BE2C (cell line): ENCODE results near the gene P2RX1.
A peak's percentile ranks its signal among the peaks of the same experiment; 100 is the strongest.
"Not testable (repeated sequence)": the region's sequence is repeated elsewhere in the genome, so short reads cannot be mapped to it uniquely, and the experiment has no call there.

Experiments
- DNase-seq: peaks from one replicate; pipeline ENCODE4 v3.0.0-alpha.2; 2020
- H3K27me3 ChIP-seq: fragments of 250-450 bp; sonication (Bioruptor Pico); 2 replicates; pipeline ENCODE4 v1.5.1; 2020; ENCODE audit warnings: mild to moderate bottlenecking
- H3K36me3 ChIP-seq: fragments of 250-450 bp; sonication (Bioruptor Pico); 2 replicates; pipeline ENCODE4 v1.5.1; 2020; ENCODE audit warnings: mild to moderate bottlenecking
- H3K4me1 ChIP-seq: fragments of 250-450 bp; sonication (Bioruptor Pico); 2 replicates; pipeline ENCODE4 v1.5.1; 2020
- H3K4me3 ChIP-seq: 2 replicates; pipeline ENCODE4 v1.5.1; 2011; ENCODE audit warnings: low read depth, low read length
- H3K9me3 ChIP-seq: fragments of 250-450 bp; sonication (Bioruptor Pico); 2 replicates; pipeline ENCODE4 v1.5.1; 2020
- TF ChIP-seq, protein P1 (sequence below): IDR thresholded peaks from 2 replicates; pipeline ENCODE4 v1.5.1; 2012; ENCODE audit warnings: mild to moderate bottlenecking, low read depth, low read length

The P2RX1 gene

DNA sequence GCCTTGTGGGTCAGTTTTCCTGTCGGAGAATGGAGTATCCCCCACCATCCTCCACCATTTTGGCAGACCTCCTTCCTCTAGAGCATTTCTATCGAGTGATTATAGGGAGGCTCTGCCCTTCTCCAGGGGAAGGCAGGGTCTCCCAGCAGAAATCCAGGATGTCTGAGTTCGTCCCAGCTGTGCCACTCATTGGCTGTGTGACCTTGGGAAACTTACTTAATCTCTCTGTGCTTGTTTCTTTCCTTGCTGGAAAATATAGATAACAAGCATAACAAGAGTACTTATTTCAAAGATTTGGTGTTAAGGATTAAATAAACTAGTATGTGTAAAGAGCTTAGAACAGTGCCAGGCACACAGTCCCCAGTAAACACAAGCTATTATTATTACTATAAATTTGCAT is 33.2 kb upstream of the P2RX1 start:
- no peaks in the 10 kb centered on the region for H3K9me3 ChIP-seq
- H3K4me3 ChIP-seq = no peak overlapping the region
- no peaks in the 10 kb centered on the region for H3K36me3 ChIP-seq
- H3K4me1 ChIP-seq = no peaks in the 10 kb centered on the region
- TF ChIP-seq, protein P1, sequence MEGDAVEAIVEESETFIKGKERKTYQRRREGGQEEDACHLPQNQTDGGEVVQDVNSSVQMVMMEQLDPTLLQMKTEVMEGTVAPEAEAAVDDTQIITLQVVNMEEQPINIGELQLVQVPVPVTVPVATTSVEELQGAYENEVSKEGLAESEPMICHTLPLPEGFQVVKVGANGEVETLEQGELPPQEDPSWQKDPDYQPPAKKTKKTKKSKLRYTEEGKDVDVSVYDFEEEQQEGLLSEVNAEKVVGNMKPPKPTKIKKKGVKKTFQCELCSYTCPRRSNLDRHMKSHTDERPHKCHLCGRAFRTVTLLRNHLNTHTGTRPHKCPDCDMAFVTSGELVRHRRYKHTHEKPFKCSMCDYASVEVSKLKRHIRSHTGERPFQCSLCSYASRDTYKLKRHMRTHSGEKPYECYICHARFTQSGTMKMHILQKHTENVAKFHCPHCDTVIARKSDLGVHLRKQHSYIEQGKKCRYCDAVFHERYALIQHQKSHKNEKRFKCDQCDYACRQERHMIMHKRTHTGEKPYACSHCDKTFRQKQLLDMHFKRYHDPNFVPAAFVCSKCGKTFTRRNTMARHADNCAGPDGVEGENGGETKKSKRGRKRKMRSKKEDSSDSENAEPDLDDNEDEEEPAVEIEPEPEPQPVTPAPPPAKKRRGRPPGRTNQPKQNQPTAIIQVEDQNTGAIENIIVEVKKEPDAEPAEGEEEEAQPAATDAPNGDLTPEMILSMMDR = no peak
- no peaks in the 10 kb centered on the region for H3K27me3 ChIP-seq
- no peak for DNase-seq

DNA sequence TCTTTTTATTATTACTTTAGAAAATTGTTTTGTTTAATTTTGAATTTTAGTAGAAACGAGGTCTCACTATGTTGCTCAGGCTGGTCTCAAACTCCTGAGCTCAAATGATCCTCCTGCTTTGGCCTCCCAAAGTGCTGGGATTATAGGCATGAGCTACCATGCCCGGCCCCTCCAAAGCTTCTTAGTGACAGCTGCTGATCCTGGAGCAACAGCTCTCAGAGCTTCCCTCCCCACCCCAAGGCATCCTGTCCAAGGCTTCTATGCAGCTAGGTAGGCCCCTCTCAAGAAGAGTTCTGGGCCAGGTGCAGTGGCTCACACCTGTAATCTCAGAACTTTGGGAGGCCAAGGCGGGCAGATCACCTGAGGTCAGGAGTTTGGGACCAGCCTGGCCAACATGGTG is 32.3 kb upstream of the P2RX1 start:
- not testable (repeated sequence) for H3K4me1 ChIP-seq, H3K9me3 ChIP-seq, DNase-seq, H3K27me3 ChIP-seq, H3K4me3 ChIP-seq, H3K36me3 ChIP-seq

GRCh38 chr17:3947318-3947810 is 31.1 kb upstream of the P2RX1 start:
- TF ChIP-seq, protein P1 = no peak
- no peaks in the 10 kb centered on the region for H3K4me1 ChIP-seq
- no peak overlapping the region for H3K4me3 ChIP-seq
- no peaks in the 10 kb centered on the region for H3K36me3 ChIP-seq
- H3K9me3 ChIP-seq = no peaks in the 10 kb centered on the region
- no peak for DNase-seq
- no peaks in the 10 kb centered on the region for H3K27me3 ChIP-seq

- Histone ChIP-seq H3K4me3 (no peak overlapping the region), H3K9me3 (no peaks in the 10 kb centered on the region), H3K36me3 (no peaks in the 10 kb centered on the region), H3K4me1 (no peaks in the 10 kb centered on the region), H3K27me3 (no peaks in the 10 kb centered on the region)
- TF ChIP-seq, protein P1 = no peak
- DNase-seq = no peak
Measured at GRCh38 chr17:3946711-3947235, 30.5 kb upstream of the P2RX1 start.

DNA sequence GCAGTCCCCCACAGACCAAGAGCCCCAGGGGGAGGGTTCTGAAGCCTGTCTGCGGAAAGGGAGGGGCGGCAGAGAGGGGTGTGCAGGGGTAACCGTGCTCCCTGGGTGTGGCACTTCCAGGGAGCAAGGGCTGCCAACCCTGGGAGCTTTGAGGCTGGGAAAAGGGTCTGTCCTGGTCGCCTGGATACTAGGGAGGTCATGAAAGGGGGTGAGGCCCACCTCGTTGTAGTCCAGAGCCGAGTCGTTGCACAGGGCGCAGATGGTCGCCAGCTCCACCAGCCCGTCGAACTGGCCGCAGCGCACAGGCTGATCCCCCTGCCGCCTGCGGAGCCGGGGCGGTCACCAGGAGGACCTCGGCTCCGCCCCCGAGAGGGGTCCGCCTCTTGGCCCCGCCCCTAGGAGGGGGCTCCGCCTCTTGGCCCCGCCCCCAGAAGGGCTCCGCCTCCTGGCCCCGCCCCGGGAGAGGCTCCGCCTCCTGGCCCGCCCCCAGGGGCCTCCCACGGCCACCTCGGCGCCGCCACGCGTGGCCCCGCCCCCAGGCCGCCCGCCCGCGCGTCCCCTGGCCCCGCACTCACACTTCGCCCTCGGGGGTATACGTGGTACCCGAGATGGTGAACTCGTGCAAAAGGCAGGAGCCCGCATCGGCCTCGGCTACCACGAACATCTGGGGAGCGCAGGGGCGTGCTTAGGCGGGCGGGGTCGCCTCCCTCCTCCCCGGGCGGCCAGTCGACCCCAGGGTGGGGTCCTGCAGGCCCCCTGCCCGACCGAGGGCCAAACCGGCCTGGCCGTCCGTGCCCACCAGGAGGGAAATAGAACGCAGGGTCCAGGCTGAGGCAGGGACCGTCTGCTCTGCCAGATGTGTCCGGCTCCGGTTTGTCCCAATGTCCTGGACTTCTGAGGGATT is 28.5 kb upstream of the P2RX1 start:
- peak; percentile 72 for DNase-seq
- Histone ChIP-seq H3K4me1 (no peaks in the 10 kb centered on the region), H3K36me3 (no peaks in the 10 kb centered on the region), H3K27me3 (no peaks in the 10 kb centered on the region), H3K9me3 (no peaks in the 10 kb centered on the region), H3K4me3 (peak overlapping the region; percentile 47)
- TF ChIP-seq, protein P1 = no peak

DNA sequence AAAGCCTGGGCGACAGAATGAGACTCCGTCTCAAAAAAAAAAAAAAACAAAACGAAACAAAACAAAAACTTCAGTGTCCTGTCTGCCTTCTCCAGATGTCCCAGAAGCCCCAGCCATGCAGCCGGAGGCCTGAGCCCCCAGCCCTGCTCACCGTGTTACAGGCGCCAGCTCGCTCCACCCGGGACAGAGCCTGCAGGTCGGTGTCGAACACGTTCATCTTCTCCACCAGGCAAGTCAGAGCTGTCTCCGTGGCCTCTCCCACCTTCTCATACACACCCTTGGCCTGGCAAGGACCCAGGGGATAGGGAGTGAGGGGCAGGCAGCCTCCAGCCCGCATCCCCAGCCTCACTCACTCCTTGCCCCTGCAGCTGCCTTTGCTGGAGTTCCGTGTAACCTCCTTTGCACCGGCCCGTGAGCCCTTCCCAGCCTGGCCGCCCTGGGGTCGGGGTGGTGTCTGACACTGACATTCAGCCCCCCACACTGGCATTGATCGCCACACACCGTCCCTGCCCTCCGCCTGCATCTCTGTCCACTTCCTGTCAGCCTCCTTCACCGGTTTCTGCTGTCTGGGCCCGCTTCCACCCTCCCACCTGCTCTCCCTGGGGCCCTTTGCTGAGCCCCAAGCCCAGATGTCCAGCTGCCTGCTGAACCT is 27.1 kb upstream of the P2RX1 start:
- H3K9me3 ChIP-seq = no peaks in the 10 kb centered on the region
- no peaks in the 10 kb centered on the region for H3K27me3 ChIP-seq
- TF ChIP-seq, protein P1 = no peak
- no peaks in the 10 kb centered on the region for H3K36me3 ChIP-seq
- H3K4me1 ChIP-seq = no peaks in the 10 kb centered on the region
- no peak for DNase-seq
- H3K4me3 ChIP-seq = no peak overlapping the region
